ENCODE measurements around the gene KRTAP5-9. TPM values are rescaled to one million over a fixed set of nuclear protein-coding genes. Genes with fewer than 3 reads are reported as not detected.
"Not testable (repeated sequence)": the region's sequence is repeated elsewhere in the genome, so short reads cannot be mapped to it uniquely, and the experiment has no call there.

Gene KRTAP5-9
- total RNA-seq, 6 donors from 2014 or later: 0.24 to 0.26 TPM; not detected in 4

DNA sequence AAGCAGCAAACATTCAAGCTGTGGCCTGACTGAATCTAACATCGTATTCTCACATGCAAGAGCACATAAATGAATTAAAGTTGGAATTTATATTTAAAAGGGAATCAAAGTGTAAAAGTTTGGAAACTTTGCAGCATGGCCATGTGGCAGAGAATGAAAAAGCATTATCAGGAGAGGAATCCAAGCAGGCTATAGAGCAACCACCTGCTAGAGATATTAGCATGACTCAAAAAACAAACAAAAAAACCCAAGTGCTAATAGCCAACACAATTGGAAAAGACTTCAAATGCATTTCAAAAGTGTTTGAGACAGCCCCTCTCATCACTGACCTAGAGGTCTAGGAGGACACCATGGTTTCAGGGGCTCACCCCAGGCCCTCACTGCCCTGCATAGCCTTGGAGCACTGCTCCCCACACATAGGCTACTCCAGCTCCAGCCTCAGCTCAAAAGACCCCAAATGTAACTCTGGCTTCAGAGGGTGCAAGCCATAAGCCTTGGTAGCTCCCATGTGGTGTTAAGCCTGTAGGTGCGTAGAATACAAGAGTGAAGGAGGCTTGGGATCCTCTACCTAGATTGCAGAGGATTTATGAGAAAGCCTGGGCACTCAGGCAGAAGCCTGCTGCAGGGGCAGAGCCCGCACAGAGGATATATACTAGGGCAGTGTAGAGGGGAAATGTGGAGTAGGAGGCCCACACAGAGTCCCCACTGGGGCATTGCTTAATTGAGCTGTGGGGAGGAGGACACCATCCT lies 22.9 kb upstream of the KRTAP5-9 start:
- Histone ChIP-seq H3K4me1 (no peaks in the 10 kb centered on the region), H3K9me3 (no peaks in the 10 kb centered on the region), H3K27ac (no peak overlapping the region), H3K4me3 (no peak overlapping the region), H3K36me3 (no peaks in the 10 kb centered on the region), H3K27me3 (no peaks in the 10 kb centered on the region)
- DNase-seq (no peak), ATAC-seq (ENCODE audit: low FRiP score in 2 of 2) (peak in 1 of 2 donors; percentile 71)
- TF ChIP-seq POLR2AphosphoS5 (IDR thresholded peaks at IDR 0.05) (no peak), POLR2A (IDR thresholded peaks at IDR 0.05) (no peak), EP300 (IDR thresholded peaks at IDR 0.05) (no peak), CTCF (IDR thresholded peaks at IDR 0.05) (no peak)
- 58 to 64% methylated on average over 3 of the region's 3 CpGs for WGBS, 2 donors

DNA sequence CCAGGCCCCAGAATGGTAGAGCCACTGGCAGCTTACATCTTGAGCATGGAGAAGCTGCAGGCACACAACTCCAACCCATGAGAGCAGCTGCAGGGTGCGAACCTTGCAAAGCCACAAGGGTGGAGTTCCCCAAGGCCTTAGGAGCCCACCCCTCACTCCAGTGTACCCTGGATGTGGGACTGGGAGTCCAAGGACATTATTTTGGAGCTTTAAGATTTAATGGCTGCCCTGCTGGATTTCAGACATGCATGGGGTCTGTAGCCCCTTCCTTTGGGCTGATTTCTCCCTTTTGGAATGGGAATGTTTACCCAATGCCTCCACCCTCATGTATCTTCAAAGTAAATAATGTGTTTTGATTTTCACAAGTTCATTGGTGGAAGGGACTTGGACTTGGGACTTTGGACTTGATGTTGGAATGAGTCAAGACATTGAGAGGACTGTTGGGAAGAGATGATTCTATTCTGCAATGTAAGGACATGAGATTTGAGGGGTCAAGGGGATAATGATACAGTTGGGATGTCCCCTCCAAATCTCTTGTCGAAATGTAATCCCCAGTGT lies 22.2 kb upstream of the KRTAP5-9 start:
- DNase-seq: no peak
- Histone ChIP-seq H3K36me3 (no peaks in the 10 kb centered on the region), H3K4me1 (no peaks in the 10 kb centered on the region), H3K27ac (no peak overlapping the region), H3K4me3 (no peak overlapping the region), H3K27me3 (no peaks in the 10 kb centered on the region), H3K9me3 (no peaks in the 10 kb centered on the region)
- 79 to 90% methylated on average over 2 of the region's 2 CpGs for WGBS, 2 donors
- ATAC-seq (ENCODE audit: low FRiP score in 2 of 2): peak in 1 of 2 donors; percentile 46
- no peak for TF ChIP-seq EP300 (IDR thresholded peaks at IDR 0.05)
- no peak for TF ChIP-seq CTCF (IDR thresholded peaks at IDR 0.05)
- TF ChIP-seq POLR2AphosphoS5 (IDR thresholded peaks at IDR 0.05): no peak
- TF ChIP-seq POLR2A (IDR thresholded peaks at IDR 0.05): no peak

DNA sequence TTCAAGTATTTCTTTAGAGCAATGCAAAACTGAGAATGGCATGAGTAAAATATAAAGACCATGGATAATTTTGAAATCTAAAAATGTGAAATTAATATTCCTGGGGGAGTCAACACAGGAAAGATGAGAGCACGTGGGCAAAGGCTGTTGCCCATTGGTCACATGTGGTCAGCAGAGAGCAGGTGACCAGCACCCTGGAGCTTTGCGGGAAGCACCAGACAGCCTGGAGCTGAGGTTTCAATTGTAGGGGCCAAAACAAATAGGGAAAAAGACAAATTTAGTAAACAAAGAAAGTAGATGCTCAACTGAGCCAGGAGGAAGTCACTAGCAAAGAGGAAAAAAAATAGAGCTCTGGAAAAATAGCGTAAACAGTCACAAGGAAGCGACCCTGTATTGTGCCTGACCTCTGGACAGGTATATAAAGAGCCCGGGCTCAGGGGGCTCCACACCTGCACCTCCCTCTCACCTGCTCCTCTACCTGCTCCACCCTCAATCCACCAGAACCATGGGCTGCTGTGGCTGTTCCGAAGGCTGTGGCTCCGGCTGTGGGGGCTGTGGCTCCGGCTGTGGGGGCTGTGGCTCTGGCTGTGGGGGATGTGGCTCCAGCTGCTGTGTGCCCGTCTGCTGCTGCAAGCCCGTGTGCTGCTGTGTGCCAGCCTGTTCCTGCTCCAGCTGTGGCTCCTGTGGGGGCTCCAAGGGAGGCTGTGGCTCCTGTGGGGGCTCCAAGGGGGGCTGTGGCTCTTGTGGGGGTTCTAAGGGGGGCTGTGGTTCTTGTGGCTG lies 21.2 kb upstream of the KRTAP5-9 start, which contains the start of gene KRTAP5-7:
KRTAP5-7 (plus strand) TSS at position 472 of the 780 bp plus-strand sequence; CDS start at position 506, 34 bp downstream.
- not testable (repeated sequence) for H3K4me1 ChIP-seq; H3K27ac ChIP-seq; H3K27me3 ChIP-seq; H3K36me3 ChIP-seq; ATAC-seq (ENCODE audit: low FRiP score in 2 of 2); H3K9me3 ChIP-seq; H3K4me3 ChIP-seq
- 55 to 64% methylated on average over 7 to 8 of the region's 10 CpGs for WGBS, 2 donors
- peak in 1 of 2 donors; percentile 66 for DNase-seq

DNA sequence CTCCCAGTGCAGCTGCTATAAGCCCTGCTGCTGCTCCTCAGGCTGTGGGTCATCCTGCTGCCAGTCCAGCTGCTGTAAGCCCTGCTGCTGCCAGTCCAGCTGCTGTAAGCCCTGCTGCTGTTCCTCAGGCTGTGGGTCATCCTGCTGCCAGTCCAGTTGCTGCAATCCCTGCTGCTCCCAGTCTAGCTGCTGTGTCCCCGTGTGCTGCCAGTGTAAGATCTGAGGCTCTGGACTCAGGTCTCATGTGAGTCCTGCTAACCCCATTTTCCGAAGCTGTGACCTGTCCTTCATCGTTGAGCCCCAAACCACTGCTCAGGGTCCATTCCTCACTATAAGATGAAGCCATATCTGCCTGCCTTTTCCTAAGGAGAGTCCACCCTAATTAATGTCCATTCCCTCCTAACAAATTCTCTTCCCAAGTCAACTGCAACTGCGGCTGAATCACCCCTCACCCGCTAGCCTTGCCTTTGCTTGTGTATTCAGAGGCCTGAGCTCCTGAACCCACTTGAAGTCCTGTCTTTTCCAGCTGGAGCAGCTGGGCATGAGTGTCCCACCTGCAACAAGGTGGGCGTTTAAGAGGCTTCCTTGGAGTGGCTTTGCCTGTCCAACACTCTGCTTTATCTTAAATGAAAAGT lies 20.5 kb upstream of the KRTAP5-9 start:
- no peaks in the 10 kb centered on the region for H3K27me3 ChIP-seq
- DNase-seq: no peak

More for the DNA sequence above, 20.5 kb upstream of the KRTAP5-9 start:
- Histone ChIP-seq H3K9me3 (no peaks in the 10 kb centered on the region), H3K36me3 (no peaks in the 10 kb centered on the region), H3K27ac (no peak overlapping the region), H3K4me3 (no peak overlapping the region), H3K4me1 (no peaks in the 10 kb centered on the region)
- no peak for ATAC-seq (ENCODE audit: low FRiP score in 2 of 2)
- TF ChIP-seq EP300 (IDR thresholded peaks at IDR 0.05) (no peak), POLR2AphosphoS5 (IDR thresholded peaks at IDR 0.05) (no peak), POLR2A (IDR thresholded peaks at IDR 0.05) (no peak), CTCF (IDR thresholded peaks at IDR 0.05) (no peak)
- 86 to 87% methylated on average over 6 of the region's 6 CpGs for WGBS, 2 donors

Measured in upper lobe of left lung (tissue), 6 donors.